HG03039 (cell line): ENCODE results near the gene NCLN.
"Not testable (repeated sequence)": the region's sequence is repeated elsewhere in the genome, so short reads cannot be mapped to it uniquely, and the experiment has no call there.

ENCODE experiments used
- ATAC-seq: cut with Tn5 transposase; IDR thresholded peaks from one replicate; pipeline ENCODE4 v1.9.1; 2021; ENCODE audit warnings: mild to moderate bottlenecking, moderate library complexity; ENCODE audit not compliant: unreplicated experiment

The NCLN gene

DNA sequence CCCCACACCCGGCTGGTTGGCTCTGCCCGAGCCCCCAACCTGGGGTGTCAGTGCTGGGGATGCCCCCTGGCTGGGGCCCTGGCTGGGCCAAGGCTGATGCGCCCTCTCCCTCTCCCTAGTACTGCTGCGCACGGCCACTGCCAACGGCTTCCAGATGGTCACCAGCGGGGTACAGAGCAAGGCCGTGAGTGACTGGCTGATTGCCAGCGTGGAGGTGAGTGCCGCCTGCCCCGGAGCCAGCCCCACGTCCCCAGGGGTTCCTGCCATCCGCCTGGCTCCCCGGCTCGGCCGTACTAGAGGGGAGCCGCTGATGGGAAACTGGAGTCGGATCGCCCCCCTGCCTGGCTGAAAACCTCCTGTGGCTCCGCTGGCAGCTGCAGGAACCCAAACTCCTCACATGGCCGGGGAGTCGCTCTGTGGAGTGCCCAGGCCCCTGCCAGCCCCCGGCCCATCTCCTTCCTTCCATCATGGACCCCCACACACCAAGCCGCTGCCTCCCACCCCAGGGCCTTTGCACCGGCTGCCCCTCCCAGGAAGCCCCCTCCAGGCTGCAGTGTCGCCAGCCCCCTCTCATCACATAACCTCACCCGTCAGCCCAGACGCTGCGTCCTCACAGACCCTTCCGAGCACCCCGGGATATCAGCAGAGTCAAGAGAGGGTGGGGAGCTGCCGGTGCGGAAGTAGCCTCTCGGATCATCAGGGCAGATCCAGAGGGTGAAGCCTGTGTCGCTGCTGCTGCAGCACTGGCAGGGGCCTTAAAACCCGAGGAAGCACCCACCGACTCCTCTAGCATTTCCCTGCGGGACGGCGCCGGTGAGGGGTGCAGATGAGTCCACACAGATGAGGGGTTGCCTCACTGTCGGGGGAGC is 10.6 kb downstream of the NCLN start:
- no peak for ATAC-seq

DNA sequence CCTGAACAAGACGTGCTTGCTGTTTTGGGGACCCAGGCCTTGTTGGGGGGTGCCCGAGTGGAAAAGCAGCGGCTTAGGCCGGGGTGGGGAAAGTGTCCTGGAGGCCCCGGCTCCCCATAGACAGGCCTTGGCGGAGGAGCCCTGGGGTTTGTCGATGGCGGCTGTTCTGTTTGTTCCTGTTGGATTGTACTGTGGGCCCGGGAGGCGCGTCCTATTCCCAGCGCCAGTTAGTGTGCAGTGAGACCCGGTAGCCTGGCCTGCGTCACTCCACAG is 11.1 kb downstream of the NCLN start:
- ATAC-seq = no peak

DNA sequence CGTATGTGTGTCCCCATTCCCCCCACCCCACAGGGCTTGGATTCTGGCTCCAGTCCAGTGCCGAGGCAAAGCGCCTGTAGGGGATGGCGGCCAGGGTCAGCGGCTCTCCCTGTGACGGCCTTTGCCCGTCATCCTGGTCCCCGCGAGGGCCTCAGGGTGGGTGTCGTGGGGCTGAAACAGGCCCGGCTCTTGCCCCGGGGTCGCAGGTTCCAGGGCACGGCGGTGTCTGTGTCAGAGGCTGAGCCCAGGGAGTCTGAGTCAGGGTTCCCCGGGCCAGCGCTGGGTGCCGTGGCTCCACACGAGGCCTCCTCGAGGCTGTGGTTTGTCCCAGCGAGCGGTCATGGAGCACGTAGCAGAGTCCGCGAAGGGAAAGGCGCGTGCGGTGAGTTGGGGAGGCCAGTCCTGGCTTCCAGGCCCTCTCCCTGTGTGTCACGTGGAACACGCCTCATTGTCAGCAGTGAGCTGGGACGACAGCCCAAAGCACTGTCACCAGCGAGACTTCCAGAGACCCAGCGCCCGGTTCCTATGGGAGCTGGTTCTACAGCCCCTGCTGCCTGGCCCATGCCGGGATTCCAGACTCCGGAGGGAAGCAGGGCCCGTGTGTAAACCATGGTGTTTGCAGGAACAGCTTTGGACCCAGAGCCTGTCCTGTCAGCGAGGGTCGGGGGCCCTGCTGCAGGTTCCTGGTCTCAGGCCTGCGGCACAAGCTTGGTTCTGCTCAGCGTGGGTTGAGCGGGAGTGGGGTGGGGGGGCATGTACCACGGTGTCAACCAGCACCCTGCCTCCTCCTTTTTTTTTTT is 13.4 kb downstream of the NCLN start:
- ATAC-seq = no peak

DNA sequence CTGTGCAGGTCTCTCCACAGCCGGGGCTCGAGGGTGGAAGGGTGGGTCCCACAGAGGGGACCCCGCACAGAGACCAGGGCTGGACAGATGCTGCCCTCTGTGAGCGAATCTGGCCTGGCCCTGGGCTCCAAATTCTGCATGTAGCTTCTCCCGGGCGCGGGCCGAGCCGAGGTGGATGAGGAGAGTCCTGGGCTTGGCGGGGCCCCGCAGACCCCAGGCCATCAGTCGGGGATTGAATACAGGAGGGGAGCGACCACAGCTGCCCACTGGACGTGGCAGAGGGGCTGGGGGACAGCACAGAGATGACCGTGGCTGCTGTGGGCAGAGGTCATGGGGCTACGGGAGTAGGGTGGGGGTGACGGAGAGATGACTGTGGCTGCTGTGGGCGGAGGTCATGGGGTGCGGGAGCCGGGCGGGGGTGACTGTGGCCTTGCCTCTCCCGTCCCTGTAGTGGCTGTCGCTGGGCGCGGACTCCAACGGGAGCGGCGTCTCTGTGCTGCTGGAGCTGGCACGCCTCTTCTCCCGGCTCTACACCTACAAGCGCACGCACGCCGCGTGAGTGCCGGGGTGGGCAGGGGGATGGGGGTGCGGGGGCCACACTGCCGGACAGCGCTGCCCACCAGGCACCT is 15.5 kb downstream of the NCLN start:
- ATAC-seq = no peak

DNA sequence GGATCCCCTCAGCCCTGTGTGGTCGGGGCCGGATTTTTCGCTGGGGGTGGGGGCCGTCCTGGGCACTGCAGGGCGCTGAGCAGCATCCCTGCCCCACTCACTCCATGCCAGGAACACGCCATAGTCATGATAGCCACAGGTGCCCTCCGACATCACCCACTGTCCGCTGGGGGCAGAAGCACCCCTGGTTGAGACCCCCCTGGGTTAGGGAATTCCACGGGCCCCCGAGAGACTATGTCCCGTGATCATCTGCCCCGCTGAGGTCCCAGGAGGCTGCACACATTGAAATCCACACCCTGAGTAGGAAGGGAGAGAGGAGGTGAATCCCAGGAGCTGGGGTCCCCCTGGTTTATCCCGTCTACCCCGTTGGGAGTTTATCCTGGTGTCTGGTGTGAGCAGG is 16.2 kb downstream of the NCLN start:
- ATAC-seq = no peak

DNA sequence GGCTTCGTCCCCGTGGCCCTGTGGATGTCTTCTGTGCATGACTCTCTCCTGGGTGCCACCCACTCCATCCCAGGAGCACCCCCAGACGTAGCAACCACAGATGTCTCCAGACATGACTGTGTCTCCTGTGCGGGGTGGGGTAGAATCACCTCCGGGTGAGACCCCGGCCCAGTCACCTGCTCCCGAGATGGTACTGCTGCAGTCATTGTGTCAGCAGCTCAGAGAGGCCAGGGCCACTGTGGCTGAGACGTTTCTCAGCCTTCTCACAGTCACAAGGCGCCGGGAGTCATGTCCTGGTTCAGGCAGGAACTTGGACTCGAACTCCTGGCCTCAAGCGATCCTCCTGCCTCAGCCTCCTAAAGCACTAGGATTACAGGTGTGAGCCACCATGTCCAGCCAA is 16.6 kb downstream of the NCLN start:
- ATAC-seq = no peak

DNA sequence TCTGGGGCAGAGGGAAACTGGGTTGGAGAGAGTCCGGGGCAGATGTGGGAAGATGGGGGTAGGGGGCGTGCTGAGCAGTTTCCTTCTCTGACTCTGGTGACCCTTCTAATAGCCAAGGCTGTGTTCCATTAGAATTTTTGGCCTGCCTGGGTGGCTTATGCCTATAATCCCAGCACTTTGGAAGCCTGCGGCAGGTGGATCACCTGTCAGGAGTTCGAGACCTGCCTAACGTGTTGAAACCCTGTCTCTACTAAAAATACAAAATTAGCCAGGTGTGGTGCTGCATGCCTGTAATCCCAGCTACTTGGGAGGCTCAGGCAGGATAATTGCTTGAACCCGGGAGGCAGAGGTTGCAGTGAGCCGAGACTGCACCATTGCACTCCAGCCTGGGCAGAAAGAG is 17.2 kb downstream of the NCLN start:
- ATAC-seq = not testable (repeated sequence)

DNA sequence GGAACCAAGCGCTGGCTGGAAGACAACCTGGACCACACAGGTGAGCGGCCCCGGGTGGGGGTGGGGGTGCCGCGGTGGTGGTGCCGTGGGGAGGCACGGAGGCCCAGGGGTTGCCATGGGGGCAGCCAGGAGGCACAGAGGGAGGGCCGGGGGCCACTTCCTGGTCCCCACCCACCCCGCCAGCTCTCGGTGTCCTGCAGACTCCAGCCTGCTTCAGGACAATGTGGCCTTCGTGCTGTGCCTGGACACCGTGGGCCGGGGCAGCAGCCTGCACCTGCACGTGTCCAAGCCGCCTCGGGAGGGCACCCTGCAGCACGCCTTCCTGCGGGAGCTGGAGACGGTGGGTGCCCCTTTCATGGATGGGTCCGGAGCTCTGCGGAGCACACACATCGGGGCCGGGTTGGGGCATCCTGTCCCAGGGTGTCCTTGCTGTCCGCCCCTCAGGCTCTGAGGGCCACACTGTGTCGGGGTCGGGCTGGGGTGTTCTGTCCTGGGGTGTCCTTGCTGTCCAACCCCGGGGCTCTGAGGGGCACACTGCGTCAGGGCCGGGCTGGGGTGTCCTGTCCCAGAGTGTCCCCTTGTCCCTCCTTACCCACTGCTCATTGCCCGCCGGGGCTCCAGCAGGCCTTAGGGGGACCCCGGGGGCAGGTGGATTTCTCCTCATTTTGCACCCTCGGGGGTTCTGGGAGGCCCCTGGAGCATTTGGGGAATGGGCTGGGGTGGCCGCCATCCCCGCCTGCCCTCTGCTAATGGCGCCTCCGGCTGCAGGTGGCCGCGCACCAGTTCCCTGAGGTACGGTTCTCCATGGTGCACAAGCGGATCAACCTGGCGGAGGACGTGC is 18.3 kb downstream of the NCLN start:
- no peak for ATAC-seq

DNA sequence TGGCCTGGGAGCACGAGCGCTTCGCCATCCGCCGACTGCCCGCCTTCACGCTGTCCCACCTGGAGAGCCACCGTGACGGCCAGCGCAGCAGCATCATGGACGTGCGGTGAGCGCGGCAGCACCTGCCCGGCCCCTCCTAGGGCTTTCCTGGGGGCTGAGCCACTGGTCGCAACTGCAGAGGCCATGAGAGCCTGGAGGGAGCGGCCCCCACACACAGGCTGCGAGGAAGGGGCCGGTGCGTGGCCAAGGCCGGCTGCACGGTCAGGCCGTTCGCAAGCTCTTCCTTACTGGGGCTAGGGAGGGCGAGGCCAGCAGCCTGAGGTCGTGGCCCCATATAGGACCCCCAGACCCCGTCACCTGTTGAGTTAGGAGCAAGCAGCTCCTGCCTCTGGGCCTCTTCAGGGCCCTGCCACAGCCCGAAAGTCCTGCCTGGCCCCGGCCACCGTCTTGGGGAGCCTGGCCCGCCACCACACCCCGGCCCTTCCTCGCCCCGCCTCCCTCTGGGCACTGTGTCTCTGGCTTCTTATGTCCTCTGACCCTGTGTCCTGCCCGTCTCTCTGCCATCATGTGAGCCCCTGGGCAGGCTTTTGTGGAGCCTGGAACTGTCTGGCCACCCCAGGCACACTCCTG is 19.0 kb downstream of the NCLN start:
- no peak for ATAC-seq

DNA sequence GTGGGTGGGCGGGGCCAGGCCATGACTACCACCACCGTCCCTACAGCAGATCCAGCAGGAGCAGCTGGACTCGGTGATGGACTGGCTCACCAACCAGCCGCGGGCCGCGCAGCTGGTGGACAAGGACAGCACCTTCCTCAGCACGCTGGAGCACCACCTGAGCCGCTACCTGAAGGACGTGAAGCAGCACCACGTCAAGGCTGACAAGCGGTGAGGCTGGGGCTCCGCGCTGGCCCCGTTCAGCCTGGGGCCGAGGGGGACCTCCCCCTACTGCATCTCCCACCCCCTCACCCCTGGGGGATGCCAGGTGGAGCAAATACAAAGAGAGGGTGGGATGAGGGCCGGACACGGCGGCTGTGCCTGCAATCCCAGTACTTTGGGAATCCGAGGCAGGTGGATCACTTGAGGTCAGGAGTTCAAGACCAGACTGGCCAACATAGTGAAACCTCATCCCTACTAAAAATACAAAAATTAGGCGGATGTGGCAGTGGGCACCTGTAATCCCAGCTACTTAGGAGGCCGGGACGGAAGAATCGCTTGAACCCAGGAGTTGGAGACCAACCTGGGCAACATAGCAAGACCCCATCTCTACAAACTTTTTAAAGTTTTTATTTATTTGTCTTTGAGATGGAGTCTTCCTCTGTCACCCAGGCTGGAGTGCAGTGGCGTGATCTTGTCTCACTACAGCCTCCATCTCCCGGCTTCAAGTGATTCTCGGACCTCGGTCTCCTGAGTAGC is 20.7 kb downstream of the NCLN start:
- no peak for ATAC-seq

DNA sequence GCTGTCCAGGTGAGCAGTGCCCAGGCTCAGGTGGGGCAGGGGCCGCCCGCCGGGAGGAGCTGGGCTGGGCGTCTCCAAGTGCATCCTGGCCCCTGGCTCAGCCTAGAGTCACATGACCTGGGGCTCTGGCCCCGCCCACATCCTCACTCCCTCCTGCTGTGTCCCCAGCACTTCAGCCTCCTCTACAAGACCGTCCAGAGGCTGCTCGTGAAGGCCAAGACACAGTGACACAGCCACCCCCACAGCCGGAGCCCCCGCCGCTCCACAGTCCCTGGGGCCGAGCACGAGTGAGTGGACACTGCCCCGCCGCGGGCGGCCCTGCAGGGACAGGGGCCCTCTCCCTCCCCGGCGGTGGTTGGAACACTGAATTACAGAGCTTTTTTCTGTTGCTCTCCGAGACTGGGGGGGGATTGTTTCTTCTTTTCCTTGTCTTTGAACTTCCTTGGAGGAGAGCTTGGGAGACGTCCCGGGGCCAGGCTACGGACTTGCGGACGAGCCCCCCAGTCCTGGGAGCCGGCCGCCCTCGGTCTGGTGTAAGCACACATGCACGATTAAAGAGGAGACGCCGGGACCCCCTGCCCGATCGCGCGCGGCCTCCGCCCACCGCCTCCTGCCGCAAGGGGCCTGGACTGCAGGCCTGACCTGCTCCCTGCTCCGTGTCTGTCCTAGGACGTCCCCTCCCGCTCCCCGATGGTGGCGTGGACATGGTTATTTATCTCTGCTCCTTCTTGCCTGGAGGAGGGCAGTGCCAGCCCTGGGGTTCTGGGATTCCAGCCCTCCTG is 21.9 kb downstream of the NCLN start:
- no peak for ATAC-seq

DNA sequence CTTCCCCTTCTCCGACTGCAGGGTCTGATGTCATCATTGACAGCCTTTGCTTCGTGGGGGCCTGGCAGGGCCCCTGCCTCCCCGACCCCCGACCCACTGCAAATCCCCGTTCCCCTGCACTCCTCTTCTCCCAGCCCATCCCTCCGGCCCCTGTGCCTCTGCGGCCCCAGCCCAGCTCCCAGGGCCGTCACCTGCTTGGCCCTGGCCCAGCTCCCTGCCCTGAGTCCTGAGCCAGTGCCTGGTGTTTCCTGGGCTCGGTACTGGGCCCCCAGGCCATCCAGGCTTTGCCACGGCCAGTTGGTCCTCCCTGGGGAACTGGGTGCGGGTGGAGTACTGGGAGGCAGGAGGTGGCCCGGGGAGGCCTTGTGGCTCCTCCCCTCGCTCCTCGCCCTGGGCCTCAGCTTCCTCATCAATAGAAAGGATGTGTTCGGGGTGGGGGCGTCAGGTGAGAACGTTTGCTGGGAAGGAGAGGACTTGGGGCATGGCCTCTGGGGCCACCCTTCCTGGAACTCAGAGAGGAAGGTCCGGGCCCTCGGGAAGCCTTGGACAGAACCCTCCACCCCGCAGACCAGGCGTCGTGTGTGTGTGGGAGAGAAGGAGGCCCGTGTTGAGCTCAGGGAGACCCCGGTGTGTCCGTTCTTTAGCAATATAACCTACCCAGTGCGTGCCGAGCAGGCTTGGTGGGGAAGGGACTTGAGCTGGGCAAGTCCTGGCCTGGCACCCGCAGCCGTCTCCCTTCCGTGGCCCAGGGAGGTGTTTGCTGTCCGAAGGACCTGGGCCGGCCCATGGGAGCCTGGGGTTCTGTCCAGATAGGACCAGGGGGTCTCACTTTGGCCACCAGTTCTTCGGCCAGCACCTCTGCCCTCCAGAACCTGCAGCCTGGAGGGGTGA is 22.8 kb downstream of the NCLN start:
- no peak for ATAC-seq

DNA sequence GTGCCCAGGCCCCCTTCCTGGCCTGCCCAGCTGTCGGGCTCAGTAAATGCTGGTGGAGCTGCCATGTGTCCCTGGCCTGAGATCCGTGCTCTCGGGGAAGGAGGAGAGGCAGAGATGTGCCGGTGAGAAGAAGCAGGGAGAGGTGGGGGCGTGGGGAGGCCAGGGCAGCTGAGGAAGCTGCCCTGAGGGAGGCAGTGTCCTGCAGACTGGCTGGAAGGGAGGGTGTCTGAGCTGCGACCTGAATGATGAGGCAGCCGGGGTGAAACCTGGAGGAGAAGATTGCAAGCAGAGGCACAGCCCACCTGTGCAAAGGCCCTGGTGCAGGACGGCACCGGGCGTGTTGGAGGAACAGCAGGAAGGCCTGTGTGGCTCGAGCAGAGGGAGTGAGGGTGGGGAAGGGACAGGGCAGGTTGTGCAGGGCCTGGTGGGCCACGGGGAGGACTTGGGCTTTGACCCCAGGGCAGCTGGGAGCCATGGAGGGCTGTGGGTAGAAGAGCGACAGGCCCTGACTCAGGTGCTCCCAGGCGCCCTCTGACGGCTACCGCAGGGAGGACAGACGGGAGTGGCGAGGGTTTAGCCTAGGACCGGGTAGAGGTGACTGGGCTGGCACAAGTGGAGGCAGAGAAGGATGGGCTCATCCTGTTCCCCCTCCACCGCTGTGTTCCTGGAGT is 24.8 kb downstream of the NCLN start:
- ATAC-seq = no peak

DNA sequence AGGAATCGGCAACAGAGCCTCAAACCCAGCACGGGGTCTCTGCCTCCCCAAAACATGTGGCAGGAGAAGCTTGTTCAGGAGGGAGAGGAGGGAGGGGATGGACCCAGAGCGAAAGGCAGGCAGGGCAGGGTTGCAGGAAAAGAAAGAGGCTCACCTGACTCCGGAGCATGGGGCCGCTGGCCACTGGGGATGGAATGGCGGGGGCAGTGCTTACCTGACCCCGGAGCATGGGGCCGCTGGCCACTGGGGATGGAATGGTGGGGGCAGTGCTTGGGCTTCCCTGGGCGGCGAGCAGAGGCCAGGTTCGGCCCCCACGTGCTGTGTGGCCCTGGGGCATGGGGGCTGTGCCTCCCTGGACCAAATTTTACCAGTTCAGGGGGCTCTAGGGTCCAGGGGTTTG is 25.5 kb downstream of the NCLN start:
- no peak for ATAC-seq

DNA sequence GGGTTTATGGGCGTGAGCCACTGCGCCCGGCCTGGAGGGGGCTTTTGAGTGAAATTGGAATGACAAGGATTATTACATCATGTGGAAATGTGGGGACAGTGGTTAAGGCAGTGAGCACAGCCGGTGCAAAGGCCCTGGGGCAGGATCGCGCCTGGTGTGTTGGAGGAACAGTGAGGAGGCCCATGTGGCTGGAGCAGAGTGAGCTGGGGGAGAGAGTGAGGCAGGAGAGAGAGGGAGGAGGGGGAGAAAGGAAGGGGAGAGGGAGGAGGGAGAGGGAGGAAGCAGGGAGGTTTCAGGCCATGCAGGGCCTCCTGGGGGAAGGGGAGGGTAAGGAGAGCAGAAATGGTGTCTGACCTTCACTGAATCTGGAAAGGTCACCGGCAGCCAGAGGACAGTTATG is 27.4 kb downstream of the NCLN start:
- ATAC-seq = no peak

DNA sequence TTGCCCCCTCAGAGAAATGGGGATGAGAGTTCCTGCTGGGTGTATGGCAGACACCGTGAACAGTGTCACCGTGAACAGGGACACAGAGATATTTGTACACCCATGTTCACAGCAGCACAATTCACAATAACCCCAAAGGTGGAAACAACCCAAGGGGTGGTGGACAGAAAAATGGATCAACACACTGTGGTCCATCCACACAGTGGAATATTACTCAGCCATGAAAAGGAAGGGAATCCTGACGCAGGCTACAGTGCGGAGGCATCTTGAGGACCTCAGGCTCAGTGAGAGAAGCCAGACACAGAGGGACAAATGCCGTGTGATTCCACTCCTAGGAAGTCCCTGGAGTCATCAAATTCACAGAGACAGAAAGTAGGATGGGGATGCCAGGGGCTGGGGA is 31.1 kb downstream of the NCLN start:
- no peak for ATAC-seq

DNA sequence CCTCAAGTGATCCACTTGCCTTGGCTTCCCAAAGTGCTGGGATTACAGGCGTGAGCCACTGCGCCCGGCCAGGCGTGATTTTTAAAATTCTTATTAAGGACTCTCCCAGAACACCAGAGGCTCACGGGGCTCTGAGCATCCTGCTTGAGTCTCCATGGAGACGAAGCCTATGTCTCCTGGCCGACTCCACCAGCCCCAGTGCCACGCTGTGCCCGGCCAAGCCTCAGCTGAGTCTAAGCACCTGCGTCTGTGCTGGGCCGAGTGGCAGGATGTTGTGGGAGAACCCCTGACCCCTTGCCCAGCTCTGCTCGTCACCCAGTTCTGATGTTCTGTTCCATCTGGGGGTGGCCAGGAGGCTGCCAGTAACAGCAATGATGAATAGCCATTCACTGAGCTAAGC is 34.8 kb downstream of the NCLN start:
- no peak for ATAC-seq

DNA sequence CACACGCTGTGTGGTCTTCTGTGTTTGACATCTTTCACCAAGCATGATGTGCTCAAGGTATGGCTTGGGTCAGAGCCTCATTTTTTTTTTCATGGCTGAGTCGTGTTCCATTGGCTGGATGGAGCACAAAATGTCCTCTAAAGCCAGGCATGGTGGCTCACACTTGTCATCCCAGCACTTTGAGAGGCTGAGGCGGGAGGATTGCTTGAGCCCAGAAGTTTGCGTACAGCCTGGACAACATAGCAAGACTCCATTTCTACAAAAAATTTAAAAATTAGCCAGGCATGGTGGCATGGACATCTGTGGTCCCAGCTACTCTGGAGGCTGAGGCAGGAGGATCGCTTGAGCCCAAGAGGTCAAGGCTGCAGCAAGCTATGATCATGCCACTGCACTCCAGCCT is 35.8 kb downstream of the NCLN start:
- not testable (repeated sequence) for ATAC-seq
